Fibroblast of lung (primary cell): ENCODE measurements around the gene MS4A10. TPM values are rescaled to one million over a fixed set of nuclear protein-coding genes. Genes with fewer than 3 reads are reported as not detected.

Experiments used
- DNase-seq, 2 donors: peaks; one replicate each; pipeline versions ENCODE4 v3.0.0 to v3.0.0-alpha.2; 2010; ENCODE audit warnings: low read depth in 2 of 2
- H2AFZ ChIP-seq: 2 replicates; pipeline ENCODE4 v1.5.1; 2012; ENCODE audit warnings: low read length, control low read depth, inconsistent platforms
- H3K27ac ChIP-seq: 2 replicates; pipeline ENCODE4 v1.5.1; 2011; ENCODE audit warnings: low read length, control low read depth; ENCODE audit not compliant: insufficient read depth
- H3K27me3 ChIP-seq: 2 replicates; pipeline ENCODE4 v1.5.1; 2011; ENCODE audit warnings: mild to moderate bottlenecking, low read length; ENCODE audit not compliant: control insufficient read depth, insufficient read depth
- H3K36me3 ChIP-seq: 2 replicates; pipeline ENCODE4 v1.5.1; 2011; ENCODE audit warnings: low read length; ENCODE audit not compliant: control insufficient read depth, insufficient read depth
- H3K4me1 ChIP-seq: 2 replicates; pipeline ENCODE4 v1.5.1; 2011; ENCODE audit warnings: low read length; ENCODE audit not compliant: control insufficient read depth, insufficient read depth; ENCODE audit errors: extremely low read depth
- H3K4me2 ChIP-seq: 2 replicates; pipeline ENCODE4 v1.5.1; 2011; ENCODE audit warnings: low read length, control low read depth; ENCODE audit not compliant: insufficient read depth; ENCODE audit errors: extremely low read depth
- H3K4me3 ChIP-seq, 4 experiments: fragments of 200-600 bp in 1 of 4; sonication (generic) in 1 of 4; replicated peaks in 1 of 4; 2 replicates each; pipeline ENCODE4 v1.5.1; 2011 to 2016; ENCODE audit warnings: low read length in 4 of 4, low read depth in 3 of 4, mild to moderate bottlenecking in 3 of 4, control low read depth in 2 of 4, inconsistent platforms in 1 of 4, mixed read lengths in 1 of 4; ENCODE audit not compliant: insufficient read depth in 1 of 4; ENCODE audit errors: control extremely low read depth in 1 of 4
- H3K79me2 ChIP-seq: 2 replicates; pipeline ENCODE4 v1.5.1; 2012; ENCODE audit warnings: mild to moderate bottlenecking, low read length, inconsistent platforms; ENCODE audit not compliant: control insufficient read depth, insufficient read depth
- H3K9ac ChIP-seq: 2 replicates; pipeline ENCODE4 v1.5.1; 2011; ENCODE audit warnings: mild to moderate bottlenecking, low read length, control low read depth; ENCODE audit not compliant: insufficient read depth
- H3K9me3 ChIP-seq: 2 replicates; pipeline ENCODE4 v1.5.1; 2012; ENCODE audit warnings: low read depth, low read length; ENCODE audit not compliant: control insufficient read depth, insufficient read depth
- H4K20me1 ChIP-seq: 2 replicates; pipeline ENCODE4 v1.5.1; 2011; ENCODE audit warnings: low read length; ENCODE audit not compliant: control insufficient read depth, insufficient read depth; ENCODE audit errors: extremely low read depth
- CTCF ChIP-seq, 2 donors: IDR thresholded peaks in 1 of 2; conservative IDR thresholded peaks in 1 of 2; 1 replicate in 1 of 2; 2 replicates in 1 of 2; pipeline ENCODE4 v1.5.1; 2011 to 2012; ENCODE audit warnings: low read length in 2 of 2, control low read depth in 1 of 2, inconsistent platforms in 1 of 2, low read depth in 1 of 2, mild to moderate bottlenecking in 1 of 2
- EZH2 ChIP-seq: IDR thresholded peaks from 2 replicates; pipeline ENCODE4 v1.5.1; 2012; ENCODE audit warnings: low read length, control low read depth, mild to moderate bottlenecking; ENCODE audit errors: missing control alignments
- polyA plus RNA-seq, 2 donors: library from polyadenylated mRNA; depleted of rRNA in 1 of 2; stranded (reverse) in 1 of 2; unstranded in 1 of 2; fragments of >200 nt; gene quantifications; 2 replicates each; pipeline ENCODE4 v1.2.1, GENCODE V29; 2011 to 2012; ENCODE audit warnings: missing spikeins in 1 of 2
- total RNA-seq: library from RNA; depleted of rRNA; stranded (reverse); fragments of >200 nt; gene quantifications from 2 replicates; pipeline ENCODE4 v1.2.1, GENCODE V29; 2014

Gene MS4A10
- total and polyA plus RNA-seq, 2 donors (not counting 1 experiment from before 2014, with no cell fraction given): not detected

DNA sequence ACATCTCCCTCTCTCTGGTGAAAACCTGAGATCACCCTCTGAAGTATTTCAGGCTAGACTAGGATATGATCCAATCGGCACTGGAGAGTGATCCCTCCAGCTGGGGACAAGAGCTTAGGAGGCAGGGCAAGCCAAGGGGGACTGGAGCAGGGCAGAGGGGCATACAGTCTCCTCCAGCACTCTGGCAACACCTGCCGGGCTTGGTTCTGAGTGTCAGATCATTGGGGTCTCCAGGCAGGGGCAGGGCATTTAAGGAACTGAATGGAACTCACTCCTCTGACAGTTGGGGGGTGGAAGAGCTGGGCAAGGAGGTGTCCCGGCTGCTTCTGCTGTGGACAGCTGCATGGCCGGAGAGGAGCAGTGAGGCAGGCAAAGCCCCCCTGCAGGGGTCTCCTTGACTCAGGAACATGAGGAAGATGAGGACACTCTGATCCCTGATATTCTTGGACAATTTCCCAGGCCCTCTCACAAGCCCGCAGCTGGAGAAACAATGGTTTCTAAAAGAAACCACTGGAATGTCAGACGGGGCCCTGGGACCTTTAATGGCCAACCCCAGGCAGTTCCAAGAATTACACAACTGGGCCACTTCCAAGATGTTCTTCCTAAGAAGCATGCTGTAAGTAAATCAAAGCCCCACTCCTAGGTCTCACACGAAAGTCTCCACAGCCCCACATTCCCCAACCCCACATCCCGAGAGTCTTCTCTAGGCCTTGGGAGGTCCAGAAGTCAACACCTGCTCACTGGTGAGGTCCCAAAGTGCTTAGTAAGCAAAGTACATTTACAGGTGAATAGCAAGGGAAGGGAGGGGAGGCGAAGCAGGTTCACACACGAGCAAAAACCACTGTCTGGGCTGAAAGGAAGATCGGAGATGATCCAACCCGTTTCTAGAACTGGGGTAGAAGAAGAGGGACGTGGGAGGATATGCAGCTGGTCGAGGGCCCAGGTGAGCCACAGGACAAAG, 55.6 kb downstream of the MS4A10 start:
- H4K20me1 ChIP-seq: no peaks in the 10 kb centered on the region
- H3K9me3 ChIP-seq: no peaks in the 10 kb centered on the region
- peaks cover 18% of the 10 kb centered on the region for H3K4me1 ChIP-seq
- H3K79me2 ChIP-seq: peaks cover 36% of the 10 kb centered on the region
- no peaks in the 10 kb centered on the region for H3K36me3 ChIP-seq
- DNase-seq: peak; percentile 94 to 95
- no peak for TF ChIP-seq EZH2
- TF ChIP-seq CTCF (conservative IDR thresholded peaks at IDR 0.05 in 1 of 2, IDR thresholded peaks at IDR 0.05 in 1 of 2; ENCODE audit: low read depth in 1 of 2, low read length in 2 of 2): peak in 1 of 2 donors; percentile 2
- H3K27me3 ChIP-seq: no peaks in the 10 kb centered on the region
- H2AFZ ChIP-seq: no peak overlapping the region
- peak overlapping the region; percentile 82 for H3K4me2 ChIP-seq
- H3K4me3 ChIP-seq: no peak overlapping the region
- H3K27ac ChIP-seq: peak overlapping the region; percentile 83
- no peak overlapping the region for H3K9ac ChIP-seq

GRCh38 chr11:60841797-60842667, 56.9 kb downstream of the MS4A10 start, which contains the start of gene CCDC86:
TSS of gene CCDC86 (plus strand) at chr11:60842113. CDS start at chr11:60842125, 12 bp downstream.
- DNase-seq: peak; percentile 89 to 97
- H3K4me2 ChIP-seq: peak within 1 kb of the TSS; percentile 87
- peaks cover 18% of the 10 kb centered on the region for H3K4me1 ChIP-seq
- H2AFZ ChIP-seq: peak within 1 kb of the TSS; percentile 52
- no peaks in the 10 kb centered on the region for H3K36me3 ChIP-seq
- no peaks in the 10 kb centered on the region for H3K9me3 ChIP-seq
- H3K4me3 ChIP-seq: peak within 1 kb of the TSS; percentile 72 to 96 (median 82)
- H3K27me3 ChIP-seq: no peaks in the 10 kb centered on the region
- TF ChIP-seq EZH2 (no peak), CTCF (conservative IDR thresholded peaks at IDR 0.05 in 1 of 2, IDR thresholded peaks at IDR 0.05 in 1 of 2; ENCODE audit: low read depth in 1 of 2, low read length in 2 of 2) (no peak)
- H3K27ac ChIP-seq: peak within 1 kb of the TSS; percentile 83
- H3K79me2 ChIP-seq: peaks cover 40% of the 10 kb centered on the region
- H3K9ac ChIP-seq: peak within 1 kb of the TSS; percentile 83
- H4K20me1 ChIP-seq: no peaks in the 10 kb centered on the region
